HFF-Myc (cell line): ENCODE data around the gene MED25.

Source experiments
- DNase-seq: peaks from one replicate; pipeline ENCODE4 v3.0.0-alpha.2; 2011; ENCODE audit warnings: low read depth; ENCODE audit errors: extremely low read depth
- H3K4me3 ChIP-seq: replicated peaks from 2 replicates; pipeline ENCODE4 v1.5.1; 2011; ENCODE audit warnings: low read depth, mild to moderate bottlenecking, control low read depth, low read length
- CTCF ChIP-seq: IDR thresholded peaks from 2 replicates; pipeline ENCODE4 v1.5.1; 2012; ENCODE audit warnings: mild to moderate bottlenecking, low read depth, low read length, control low read depth; ENCODE audit errors: missing control alignments

MED25 gene

GRCh38 chr19:49807904-49808675 lies 10.0 kb upstream of the MED25 start:
- no peak for DNase-seq
- TF ChIP-seq CTCF = no peak
- no peak overlapping the region for H3K4me3 ChIP-seq

GRCh38 chr19:49808711-49809159 lies 9.4 kb upstream of the MED25 start:
- peak overlapping the region; percentile 49 for H3K4me3 ChIP-seq
- no peak for DNase-seq
- no peak for TF ChIP-seq CTCF

- H3K4me3 ChIP-seq = peak overlapping the region; percentile 49
- no peak for TF ChIP-seq CTCF
- no peak for DNase-seq
Measured at GRCh38 chr19:49809160-49809940, 8.7 kb upstream of the MED25 start.

- H3K4me3 ChIP-seq = peak overlapping the region; percentile 49
- no peak for DNase-seq
- TF ChIP-seq CTCF = no peak
Measured at GRCh38 chr19:49809941-49810389, 8.1 kb upstream of the MED25 start.

- no peak for TF ChIP-seq CTCF
- H3K4me3 ChIP-seq = no peak overlapping the region
- no peak for DNase-seq
Measured at GRCh38 chr19:49811328-49811727, 6.8 kb upstream of the MED25 start.

- TF ChIP-seq CTCF = no peak
- DNase-seq = no peak
- H3K4me3 ChIP-seq = peak overlapping the region; percentile 56
Measured at GRCh38 chr19:49812452-49812996, 5.6 kb upstream of the MED25 start.
